Transverse colon (tissue), 3 donors: ENCODE measurements around the gene USP5.

Source experiments
- EP300 ChIP-seq: sonication (generic); formaldehyde crosslinking; IDR thresholded peaks from one replicate; pipeline ENCODE4 v1.6.1; 2017; ENCODE audit warnings: antibody characterized with exemption, low read depth
- TF ChIP-seq, protein P1 (sequence below), 5 experiments: fragments of 200-600 bp in 3 of 5; fragments of 450-650 bp in 2 of 5; sonication (generic) in 3 of 5; IDR thresholded peaks; 1 replicate in 2 of 5; 2 replicates in 3 of 5; pipeline ENCODE4 v1.5.1; 2016 to 2017; ENCODE audit warnings: antibody characterized with exemption in 5 of 5, inconsistent platforms in 3 of 5, mild to moderate bottlenecking in 2 of 5, moderate library complexity in 1 of 5

DNA sequence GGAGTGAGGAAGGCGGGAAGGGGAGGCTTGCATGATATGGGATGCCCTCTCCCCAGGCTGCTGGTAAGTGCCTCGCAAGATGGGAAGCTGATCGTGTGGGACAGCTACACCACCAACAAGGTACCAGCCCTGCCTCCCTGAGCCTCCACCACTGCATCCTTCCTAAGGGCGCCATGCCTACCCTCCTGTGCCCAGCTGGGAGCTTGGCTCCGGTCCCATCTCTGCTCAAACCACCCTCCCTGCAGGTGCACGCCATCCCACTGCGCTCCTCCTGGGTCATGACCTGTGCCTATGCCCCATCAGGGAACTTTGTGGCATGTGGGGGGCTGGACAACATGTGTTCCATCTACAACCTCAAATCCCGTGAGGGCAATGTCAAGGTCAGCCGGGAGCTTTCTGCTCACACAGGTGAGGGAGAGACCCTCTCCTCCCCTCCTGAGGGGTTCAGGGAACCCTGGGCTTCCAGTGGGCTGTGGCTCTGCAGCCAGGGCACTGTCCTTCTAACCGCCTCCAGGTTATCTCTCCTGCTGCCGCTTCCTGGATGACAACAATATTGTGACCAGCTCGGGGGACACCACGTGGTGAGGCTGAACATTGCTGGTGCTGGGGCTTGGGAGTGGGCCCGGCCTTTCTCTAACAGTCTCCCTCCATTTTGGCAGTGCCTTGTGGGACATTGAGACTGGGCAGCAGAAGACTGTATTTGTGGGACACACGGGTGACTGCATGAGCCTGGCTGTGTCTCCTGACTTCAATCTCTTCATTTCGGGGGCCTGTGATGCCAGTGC, 8.6 kb upstream of the USP5 start:
- TF ChIP-seq, protein P1, sequence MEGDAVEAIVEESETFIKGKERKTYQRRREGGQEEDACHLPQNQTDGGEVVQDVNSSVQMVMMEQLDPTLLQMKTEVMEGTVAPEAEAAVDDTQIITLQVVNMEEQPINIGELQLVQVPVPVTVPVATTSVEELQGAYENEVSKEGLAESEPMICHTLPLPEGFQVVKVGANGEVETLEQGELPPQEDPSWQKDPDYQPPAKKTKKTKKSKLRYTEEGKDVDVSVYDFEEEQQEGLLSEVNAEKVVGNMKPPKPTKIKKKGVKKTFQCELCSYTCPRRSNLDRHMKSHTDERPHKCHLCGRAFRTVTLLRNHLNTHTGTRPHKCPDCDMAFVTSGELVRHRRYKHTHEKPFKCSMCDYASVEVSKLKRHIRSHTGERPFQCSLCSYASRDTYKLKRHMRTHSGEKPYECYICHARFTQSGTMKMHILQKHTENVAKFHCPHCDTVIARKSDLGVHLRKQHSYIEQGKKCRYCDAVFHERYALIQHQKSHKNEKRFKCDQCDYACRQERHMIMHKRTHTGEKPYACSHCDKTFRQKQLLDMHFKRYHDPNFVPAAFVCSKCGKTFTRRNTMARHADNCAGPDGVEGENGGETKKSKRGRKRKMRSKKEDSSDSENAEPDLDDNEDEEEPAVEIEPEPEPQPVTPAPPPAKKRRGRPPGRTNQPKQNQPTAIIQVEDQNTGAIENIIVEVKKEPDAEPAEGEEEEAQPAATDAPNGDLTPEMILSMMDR (IDR thresholded peaks at IDR 0.05), result no peak
- no peak for TF ChIP-seq EP300
